SK-N-SH (cell line): Measurements from ENCODE around the gene RAB3C.

Source experiments
- CTCF ChIP-seq: fragments of 200-600 bp; sonication (generic); IDR thresholded peaks from 2 replicates; pipeline ENCODE4 v1.6.1; 2017; ENCODE audit warnings: antibody characterized with exemption, mild to moderate bottlenecking, moderate library complexity
- FOXM1 ChIP-seq: IDR thresholded peaks from 2 replicates; pipeline ENCODE4 v1.4.0; 2012; ENCODE audit warnings: low read depth, mild to moderate bottlenecking
- REST ChIP-seq: IDR thresholded peaks from 2 replicates; pipeline ENCODE4 v1.6.1; 2012; ENCODE audit warnings: mild to moderate bottlenecking, low read depth, low read length, moderate library complexity
- RFX5 ChIP-seq: IDR thresholded peaks from 2 replicates; pipeline ENCODE4 v1.6.1; 2012; ENCODE audit warnings: mild to moderate bottlenecking, improper control_type of control experiment, low read length
- YY1 ChIP-seq: IDR thresholded peaks from 2 replicates; pipeline ENCODE4 v1.4.0; 2012; ENCODE audit warnings: low read depth, mild to moderate bottlenecking

- no peak for TF ChIP-seq RFX5
- no peak for TF ChIP-seq YY1
- no peak for TF ChIP-seq REST
- TF ChIP-seq FOXM1 = no peak
- no peak for TF ChIP-seq CTCF
Observed at GRCh38 chr5:58740956-58741355, 158.1 kb downstream of the RAB3C start.
